GM19397 (cell line): ENCODE data around the gene AZU1.
"Not testable (repeated sequence)": the region's sequence is repeated elsewhere in the genome, so short reads cannot be mapped to it uniquely, and the experiment has no call there.

Experiments used
- ATAC-seq: cut with Tn5 transposase; IDR thresholded peaks from one replicate; pipeline ENCODE4 v1.9.1; 2021; ENCODE audit warnings: mild to moderate bottlenecking, moderate library complexity; ENCODE audit not compliant: unreplicated experiment

AZU1 gene

DNA sequence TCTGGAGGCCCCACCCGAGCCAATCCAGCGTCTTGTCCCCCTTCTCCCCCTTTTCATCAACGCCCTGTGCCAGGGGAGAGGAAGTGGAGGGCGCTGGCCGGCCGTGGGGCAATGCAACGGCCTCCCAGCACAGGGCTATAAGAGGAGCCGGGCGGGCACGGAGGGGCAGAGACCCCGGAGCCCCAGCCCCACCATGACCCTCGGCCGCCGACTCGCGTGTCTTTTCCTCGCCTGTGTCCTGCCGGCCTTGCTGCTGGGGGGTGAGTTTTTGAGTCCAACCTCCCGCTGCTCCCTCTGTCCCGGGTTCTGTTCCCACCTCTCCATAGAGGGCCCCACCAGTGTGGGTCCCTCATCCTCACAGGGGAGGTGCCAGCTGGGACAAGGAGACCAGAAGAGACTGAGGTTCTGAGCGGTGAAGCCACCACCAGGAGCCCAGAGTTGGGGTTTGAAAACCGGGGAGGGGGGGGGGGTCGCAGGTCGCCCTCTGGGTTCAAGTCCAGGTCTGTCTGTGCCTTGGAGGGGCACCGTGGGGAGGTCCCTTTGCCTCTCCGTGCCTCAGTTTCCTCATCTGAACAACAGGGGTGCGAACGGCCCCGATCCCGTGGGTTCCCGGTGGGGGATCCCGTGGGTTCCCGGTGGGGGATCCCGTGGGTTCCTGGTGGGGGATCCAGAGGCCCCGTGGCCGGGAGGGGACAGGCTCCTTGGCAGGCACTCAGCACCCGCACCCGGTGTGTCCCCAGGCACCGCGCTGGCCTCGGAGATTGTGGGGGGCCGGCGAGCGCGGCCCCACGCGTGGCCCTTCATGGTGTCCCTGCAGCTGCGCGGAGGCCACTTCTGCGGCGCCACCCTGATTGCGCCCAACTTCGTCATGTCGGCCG is 24.7 kb downstream of the AZU1 start, which contains the start of gene ELANE:
TSS of gene ELANE (plus strand) at position 168 of the 878 bp plus-strand sequence. CDS start at position 194, 26 bp downstream.
- ATAC-seq, result no peak

DNA sequence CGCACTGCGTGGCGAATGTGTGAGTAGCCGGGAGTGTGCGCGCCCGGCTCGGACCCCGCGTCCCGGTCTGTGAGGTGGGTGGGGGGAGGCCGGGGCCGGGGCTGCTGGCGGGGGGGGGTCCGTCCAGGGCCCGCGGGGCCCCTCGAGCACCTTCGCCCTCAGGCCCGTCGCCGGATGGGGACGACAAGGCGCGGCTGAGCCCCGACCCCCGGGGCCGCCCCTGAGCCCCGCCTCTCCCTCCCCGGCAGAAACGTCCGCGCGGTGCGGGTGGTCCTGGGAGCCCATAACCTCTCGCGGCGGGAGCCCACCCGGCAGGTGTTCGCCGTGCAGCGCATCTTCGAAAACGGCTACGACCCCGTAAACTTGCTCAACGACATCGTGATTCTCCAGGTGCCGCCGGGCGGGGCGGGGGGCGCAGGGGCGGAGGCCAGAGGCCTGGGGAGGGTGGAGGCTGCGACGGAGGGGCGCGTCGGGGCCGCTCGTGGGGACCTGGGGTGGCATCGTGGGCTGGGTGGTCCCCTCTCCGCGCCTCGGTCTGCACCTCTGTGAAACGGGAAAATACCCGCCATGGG is 25.5 kb downstream of the AZU1 start:
- ATAC-seq, result no peak

- not testable (repeated sequence) for ATAC-seq
Measured at GRCh38 chr19:853614-854220, 26.1 kb downstream of the AZU1 start.

DNA sequence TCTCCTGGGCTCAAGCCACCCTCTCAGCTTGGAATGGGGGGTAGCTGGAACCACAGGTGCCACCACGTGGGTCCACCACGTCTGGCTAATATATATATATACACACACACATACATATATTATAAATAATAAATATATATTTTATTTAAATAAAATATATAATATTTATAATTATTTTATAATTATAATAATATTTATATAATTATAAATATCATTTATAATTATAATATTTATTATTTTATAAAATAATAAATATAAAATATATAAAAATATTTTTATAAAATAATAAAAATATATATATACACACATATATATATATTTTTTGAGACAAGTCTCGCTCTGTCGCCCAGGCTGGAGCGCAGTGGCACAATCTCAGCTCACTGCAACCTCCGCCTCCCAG is 26.9 kb downstream of the AZU1 start:
- no peak for ATAC-seq

DNA sequence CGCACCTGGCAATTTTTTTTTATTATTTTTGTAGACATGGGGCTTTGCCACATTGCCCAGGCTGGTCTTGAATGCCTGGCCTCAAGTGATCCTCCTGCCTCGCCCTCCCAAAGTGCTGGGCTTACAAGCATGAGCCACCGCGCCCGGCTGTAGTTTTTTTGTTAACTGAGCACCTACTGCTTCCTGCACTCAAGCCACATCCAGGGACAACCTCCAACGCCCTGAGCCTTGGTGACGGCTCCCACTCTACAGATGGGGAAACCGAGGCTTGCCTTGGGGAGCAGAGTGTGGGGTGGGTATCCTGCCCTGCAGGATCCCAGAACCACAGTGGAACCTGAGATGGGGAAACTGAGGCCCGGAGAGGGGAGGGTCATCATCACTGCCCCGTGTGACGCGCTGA is 27.5 kb downstream of the AZU1 start:
- no peak for ATAC-seq

- ATAC-seq, result no peak
Measured at GRCh38 chr19:855566-856120, 28.0 kb downstream of the AZU1 start.

- no peak for ATAC-seq
Measured at GRCh38 chr19:858284-858683, 30.6 kb downstream of the AZU1 start.

DNA sequence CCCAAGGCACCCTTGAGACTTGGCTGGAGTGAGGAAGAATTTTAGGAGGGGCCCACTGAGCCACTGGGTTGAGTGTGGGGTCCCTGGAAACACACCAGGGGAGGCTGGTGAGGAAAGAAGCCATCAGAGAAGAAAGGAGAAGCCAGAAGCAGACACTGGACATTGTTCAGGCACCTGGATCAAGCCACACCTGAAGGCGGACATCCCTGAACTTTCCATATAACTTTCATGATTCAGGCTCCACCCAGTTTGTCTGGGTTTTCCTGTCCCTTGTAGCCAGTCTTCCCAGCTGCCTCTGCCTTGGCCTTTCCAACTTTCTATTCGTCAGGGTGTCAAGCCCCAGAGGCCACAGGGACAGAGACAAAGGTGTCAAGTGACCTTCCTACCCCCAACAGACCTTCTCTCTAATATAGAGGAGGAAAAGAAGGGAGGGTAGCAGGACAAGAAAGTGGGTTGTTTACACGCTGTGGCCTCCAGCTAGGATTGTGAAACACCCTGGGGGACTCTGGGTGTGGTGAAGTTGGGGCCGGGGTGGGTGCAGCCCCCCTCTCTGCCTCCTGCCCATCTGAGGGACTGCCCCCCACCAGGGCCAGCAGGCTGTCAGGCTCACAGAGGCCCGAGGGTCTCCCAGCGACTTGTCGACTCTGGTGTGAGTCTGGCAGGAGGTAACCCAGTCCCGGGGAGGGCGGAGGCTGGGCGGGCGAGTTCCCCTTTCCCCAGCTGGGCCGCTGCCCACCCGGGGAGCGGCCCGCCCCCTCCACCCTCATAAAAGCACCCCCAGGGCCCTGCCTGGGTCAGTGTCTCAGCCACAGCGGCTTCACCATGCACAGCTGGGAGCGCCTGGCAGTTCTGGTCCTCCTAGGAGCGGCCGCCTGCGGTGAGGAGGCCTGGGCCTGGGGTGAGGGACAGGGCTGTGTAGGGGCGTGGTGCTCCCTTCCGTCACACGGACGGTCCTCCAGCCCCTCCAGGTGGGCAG is 31.5 kb downstream of the AZU1 start, which contains the start of gene CFD:
TSS of gene CFD (plus strand) at position 797 of the 976 bp plus-strand sequence. CDS start at position 823, 26 bp downstream.
- no peak for ATAC-seq

DNA sequence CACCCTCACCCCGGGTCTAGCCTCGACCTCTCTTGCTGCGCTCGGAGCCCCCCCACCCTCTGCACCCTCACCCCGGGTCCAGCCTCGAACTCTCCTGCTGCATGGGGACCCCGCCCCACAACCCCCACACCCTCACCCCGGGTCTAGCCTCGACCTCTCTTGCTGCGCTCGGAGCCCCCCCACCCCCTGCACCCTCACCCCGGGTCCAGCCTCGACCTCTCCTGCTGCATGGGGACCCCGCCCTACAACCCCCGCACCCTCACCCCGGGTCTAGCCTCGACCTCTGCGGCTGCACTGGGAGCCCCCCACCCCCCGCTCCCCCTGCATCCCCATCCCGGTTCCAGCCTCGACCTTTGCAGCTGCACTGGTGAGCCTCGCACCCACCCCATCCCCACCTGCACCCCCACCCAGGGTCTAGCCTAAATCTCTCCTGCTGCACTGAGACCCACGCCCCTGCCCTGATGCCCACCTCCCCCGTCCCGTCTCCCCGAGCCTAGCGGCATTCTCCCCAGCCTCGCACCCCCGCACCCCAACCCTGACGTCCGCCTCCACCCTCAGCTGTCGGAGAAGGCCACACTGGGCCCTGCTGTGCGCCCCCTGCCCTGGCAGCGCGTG is 33.6 kb downstream of the AZU1 start:
- no peak for ATAC-seq

DNA sequence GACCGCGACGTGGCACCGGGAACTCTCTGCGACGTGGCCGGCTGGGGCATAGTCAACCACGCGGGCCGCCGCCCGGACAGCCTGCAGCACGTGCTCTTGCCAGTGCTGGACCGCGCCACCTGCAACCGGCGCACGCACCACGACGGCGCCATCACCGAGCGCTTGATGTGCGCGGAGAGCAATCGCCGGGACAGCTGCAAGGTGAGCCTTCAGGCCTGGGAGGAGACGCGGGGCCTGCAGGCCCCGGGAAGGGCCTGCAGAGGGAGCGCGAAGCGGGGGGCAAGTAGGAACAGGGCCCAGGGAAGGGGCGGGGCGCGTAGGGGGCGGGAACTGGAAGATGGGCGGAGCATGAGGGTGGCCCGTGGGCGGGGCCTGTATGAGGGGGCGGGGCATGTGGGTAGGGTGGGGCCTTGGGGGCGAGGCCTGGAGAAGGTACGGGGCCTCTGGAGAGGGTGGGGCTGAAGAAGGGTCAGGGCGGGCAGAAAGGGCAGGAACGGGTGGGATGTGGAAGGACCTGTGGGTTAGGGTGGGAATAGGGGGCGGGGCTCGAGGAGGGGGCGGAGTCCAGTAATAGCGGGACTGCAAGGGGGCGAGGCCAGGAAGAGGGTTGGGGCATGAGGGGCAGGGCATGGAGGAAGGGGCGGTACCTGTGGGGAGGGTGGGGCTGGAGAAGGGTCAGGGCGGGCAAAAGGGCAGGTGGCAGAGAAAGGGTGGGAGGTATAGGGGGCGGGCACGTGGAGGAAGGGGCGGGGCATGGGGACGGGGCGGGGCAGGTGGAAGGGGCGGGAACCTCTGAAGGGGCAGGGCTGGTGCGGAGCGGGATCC is 34.3 kb downstream of the AZU1 start:
- ATAC-seq, result no peak

GRCh38 chr19:862581-863314 is 35.1 kb downstream of the AZU1 start:
- ATAC-seq, result no peak

DNA sequence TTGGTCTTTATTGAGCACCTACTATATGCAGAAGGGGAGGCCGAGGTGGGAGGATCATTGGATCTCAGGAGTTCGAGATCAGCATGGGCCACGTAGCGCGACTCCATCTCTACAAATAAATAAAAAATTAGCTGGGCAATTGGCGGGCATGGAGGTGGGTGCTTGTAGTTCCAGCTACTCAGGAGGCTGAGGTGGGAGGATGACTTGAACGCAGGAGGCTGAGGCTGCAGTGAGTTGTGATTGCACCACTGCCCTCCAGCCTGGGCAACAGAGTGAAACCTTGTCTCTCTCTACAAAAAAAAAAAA is 35.6 kb downstream of the AZU1 start:
- ATAC-seq, result no peak

DNA sequence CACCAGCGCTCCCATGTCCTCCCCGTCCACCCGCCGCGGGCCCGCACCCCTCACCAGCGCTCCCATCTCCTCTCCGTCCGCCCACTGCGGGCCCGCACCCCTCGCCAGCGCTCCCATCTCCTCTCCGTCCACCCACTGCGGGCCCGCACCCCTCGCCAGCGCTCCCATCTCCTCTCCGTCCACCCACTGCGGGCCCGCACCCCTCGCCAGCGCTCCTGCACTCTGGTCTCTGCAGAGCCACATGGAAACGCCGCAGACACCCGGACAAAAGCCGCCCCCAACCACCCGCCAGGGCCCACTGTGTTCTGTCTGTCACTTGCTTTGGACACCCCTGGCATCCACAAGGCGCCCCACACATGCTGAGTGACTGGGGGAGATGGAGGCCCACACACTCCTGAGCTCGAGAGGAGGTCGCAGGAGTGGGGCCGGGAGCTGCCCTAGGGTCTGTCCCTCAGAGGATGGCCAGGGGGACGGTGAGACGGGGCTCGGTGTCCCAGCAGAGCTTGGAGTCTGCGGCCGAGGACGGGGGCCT is 39.2 kb downstream of the AZU1 start:
- ATAC-seq, result no peak

- no peak for ATAC-seq
Measured at GRCh38 chr19:867301-867793, 39.7 kb downstream of the AZU1 start.

DNA sequence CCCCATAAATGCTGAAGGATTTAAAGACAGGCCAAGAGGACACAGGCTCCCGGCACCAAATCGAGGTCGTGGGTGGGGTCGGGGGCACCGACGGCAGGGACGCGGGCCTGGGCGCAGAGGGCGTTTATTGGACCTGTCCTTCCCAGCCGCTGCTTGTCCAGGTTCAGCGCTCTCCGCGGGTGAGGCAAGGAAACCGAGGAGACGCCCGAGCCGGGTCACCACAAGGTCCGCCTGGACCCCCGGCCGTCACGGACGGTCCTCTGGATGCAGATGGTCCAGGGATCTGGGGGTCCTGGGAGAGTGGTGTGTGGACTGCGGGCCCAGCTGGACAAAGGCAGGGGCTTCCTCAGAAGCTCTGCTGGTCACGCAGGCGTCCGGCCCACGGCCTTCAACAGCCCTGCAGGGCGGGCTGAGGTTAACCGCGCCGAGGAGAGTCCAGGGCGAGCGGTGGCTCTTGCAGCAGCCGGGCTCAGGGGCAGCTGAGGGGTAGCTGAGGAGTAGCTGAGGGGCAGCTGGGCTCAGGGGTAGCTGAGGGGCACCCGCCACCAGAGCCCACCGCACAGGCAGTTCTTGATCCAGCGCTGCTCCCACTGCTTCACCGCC is 40.3 kb downstream of the AZU1 start:
- no peak for ATAC-seq

DNA sequence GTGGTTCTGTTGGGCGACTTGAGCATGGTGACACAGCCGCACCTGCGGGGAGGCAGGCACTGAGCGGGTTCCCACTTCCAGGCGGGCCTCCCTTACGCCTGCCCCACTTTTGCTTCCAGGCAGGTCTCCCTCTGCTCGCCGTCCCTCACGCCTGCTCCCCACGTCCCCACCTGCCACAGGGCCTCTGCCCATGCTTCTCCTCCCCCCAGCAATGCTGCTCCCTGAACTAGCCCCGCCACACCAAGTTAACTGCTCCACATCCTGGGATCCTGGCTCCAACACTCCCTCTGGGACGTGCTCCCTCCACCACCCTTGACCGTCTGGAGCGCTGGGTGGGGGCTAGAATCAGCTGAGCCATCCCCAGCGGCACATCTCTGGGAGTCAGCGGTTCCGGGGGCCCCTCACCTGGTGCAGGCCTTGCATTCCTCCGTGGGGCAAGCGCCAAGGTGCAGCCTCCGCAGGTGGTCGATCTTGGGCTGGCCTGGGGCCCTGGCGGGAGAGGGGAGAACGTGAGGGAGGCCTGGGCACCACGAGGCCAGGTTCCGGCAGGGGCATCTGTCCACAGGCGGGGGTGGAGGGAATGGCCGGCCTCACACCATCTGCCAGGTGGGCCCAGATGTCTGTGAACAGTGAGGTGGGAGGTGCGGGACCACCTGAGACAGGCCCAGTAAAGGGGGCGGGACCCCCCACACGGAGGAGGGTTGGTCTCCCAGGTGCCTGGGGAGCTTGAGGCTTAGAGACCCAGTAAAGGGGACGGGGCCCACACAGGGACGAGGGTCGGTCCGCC is 41.0 kb downstream of the AZU1 start:
- no peak for ATAC-seq
